CD14-positive monocyte (primary cell): ENCODE measurements around the gene PTPRD. TPM values are rescaled to one million over a fixed set of nuclear protein-coding genes. Genes with fewer than 3 reads are reported as not detected.

Experiments used
- DNase-seq, 3 donors: peaks; one replicate each; pipeline ENCODE4 v3.0.0-alpha.2; 2011 to 2022
- H2AFZ ChIP-seq: 2 replicates; pipeline ENCODE4 v1.6.0; 2012; ENCODE audit warnings: mild to moderate bottlenecking, low read depth, low read length, inconsistent platforms; ENCODE audit not compliant: insufficient read depth, poor library complexity, severe bottlenecking
- H3K27ac ChIP-seq, 2 donors: 1 replicate in 1 of 2; 2 replicates in 1 of 2; pipeline ENCODE4 v1.5.1; 2012 to 2013; ENCODE audit warnings: low read length in 2 of 2, control low read depth in 1 of 2, inconsistent platforms in 1 of 2, low read depth in 1 of 2, mild to moderate bottlenecking in 1 of 2
- H3K27me3 ChIP-seq, 2 donors: one replicate each; pipeline versions ENCODE4 v1.6.0 to v1.6.1; 2011 to 2013; ENCODE audit warnings: low read length in 2 of 2; ENCODE audit not compliant: control insufficient read depth in 2 of 2, insufficient read depth in 2 of 2
- H3K36me3 ChIP-seq, 2 donors: replicated peaks in 1 of 2; 1 replicate in 1 of 2; 2 replicates in 1 of 2; pipeline versions ENCODE4 v1.5.1 to v1.6.1; 2012 to 2013; ENCODE audit warnings: low read length in 2 of 2, control low read depth in 1 of 2, inconsistent platforms in 1 of 2, mild to moderate bottlenecking in 1 of 2; ENCODE audit not compliant: insufficient read depth in 2 of 2, control insufficient read depth in 1 of 2
- H3K4me1 ChIP-seq, 2 donors: 1 replicate in 1 of 2; 2 replicates in 1 of 2; pipeline versions ENCODE4 v1.5.1 to v1.6.1; 2012 to 2013; ENCODE audit warnings: low read length in 2 of 2, control low read depth in 1 of 2, inconsistent platforms in 1 of 2, mild to moderate bottlenecking in 1 of 2, moderate library complexity in 1 of 2; ENCODE audit not compliant: insufficient read depth in 2 of 2, control insufficient read depth in 1 of 2
- H3K4me2 ChIP-seq: replicated peaks from 2 replicates; pipeline ENCODE3; 2012; ENCODE audit warnings: low read length, moderate library complexity, mild to moderate bottlenecking; ENCODE audit not compliant: poor library complexity, severe bottlenecking; ENCODE audit errors: extremely low read depth
- H3K4me3 ChIP-seq, 3 experiments: fragments of 200-600 bp in 1 of 3; sonication (generic) in 1 of 3; replicated peaks in 1 of 3; 1 replicate in 2 of 3; 2 replicates in 1 of 3; pipeline ENCODE4 v1.5.1; 2011 to 2013; ENCODE audit warnings: low read length in 3 of 3, mild to moderate bottlenecking in 3 of 3, control low read depth in 2 of 3, low read depth in 2 of 3, inconsistent platforms in 1 of 3, moderate library complexity in 1 of 3
- H3K79me2 ChIP-seq: 2 replicates; pipeline ENCODE4 v1.6.0; 2012; ENCODE audit warnings: mild to moderate bottlenecking, control low read depth, inconsistent platforms, low read length, moderate library complexity; ENCODE audit not compliant: insufficient read depth
- H3K9ac ChIP-seq: 2 replicates; pipeline ENCODE4 v1.6.0; 2017; ENCODE audit warnings: low read length, mild to moderate bottlenecking; ENCODE audit not compliant: insufficient read depth, poor library complexity, severe bottlenecking
- H3K9me3 ChIP-seq, 2 donors: replicated peaks in 1 of 2; 1 replicate in 1 of 2; 2 replicates in 1 of 2; pipeline versions ENCODE4 v1.5.1 to v1.6.1; 2012 to 2013; ENCODE audit warnings: low read length in 2 of 2, control low read depth in 1 of 2; ENCODE audit not compliant: control insufficient read depth in 1 of 2, insufficient read depth in 1 of 2
- H4K20me1 ChIP-seq: 2 replicates; pipeline ENCODE4 v1.6.0; 2012; ENCODE audit warnings: mild to moderate bottlenecking, low read length, control low read depth, moderate library complexity; ENCODE audit not compliant: insufficient read depth
- H3K27ac Mint-ChIP-seq, 7 donors: one replicate each; pipeline ENCODE4 v1.8.0; 2020; ENCODE audit warnings: mild to moderate bottlenecking in 7 of 7, mixed read lengths in 7 of 7, moderate library complexity in 6 of 7, inconsistent platforms in 2 of 7
- H3K27me3 Mint-ChIP-seq, 3 donors: one replicate each; pipeline ENCODE4 v1.8.0; 2021 to 2022; ENCODE audit warnings: low read depth in 3 of 3, mild to moderate bottlenecking in 3 of 3, mixed read lengths in 3 of 3, moderate library complexity in 3 of 3, inconsistent platforms in 1 of 3
- H3K36me3 Mint-ChIP-seq, 2 donors: one replicate each; pipeline ENCODE4 v1.8.0; 2020; ENCODE audit warnings: mixed read lengths in 2 of 2, inconsistent platforms in 1 of 2, mild to moderate bottlenecking in 1 of 2
- H3K4me1 Mint-ChIP-seq: one replicate; pipeline ENCODE4 v1.8.0; 2020; ENCODE audit warnings: mild to moderate bottlenecking, mixed read lengths
- H3K4me3 Mint-ChIP-seq, 2 donors: one replicate each; pipeline ENCODE4 v1.8.0; 2020; ENCODE audit warnings: mild to moderate bottlenecking in 2 of 2, mixed read lengths in 2 of 2, moderate library complexity in 1 of 2
- H3K9me3 Mint-ChIP-seq, 7 donors: one replicate each; pipeline ENCODE4 v1.8.0; 2020 to 2022; ENCODE audit warnings: mixed read lengths in 7 of 7, mild to moderate bottlenecking in 6 of 7, moderate library complexity in 6 of 7, inconsistent platforms in 2 of 7
- WGBS: methylation state at CpG from one replicate; pipeline ENCODE4 v1.1.5; 2013; ENCODE audit warnings: missing lambda C conversion rate; ENCODE audit not compliant: insufficient coverage; 5-methylcytosine and 5-hydroxymethylcytosine counted together
- intact Hi-C, 2 donors: fragments of 100-400 bp; cut with micrococcal nuclease; formaldehyde crosslinking; loops; one replicate each; pipeline versions ENCODE4 v1.15.0 to v1.15.1; 2023
- polyA plus RNA-seq, 3 donors: library from polyadenylated mRNA; depleted of rRNA in 1 of 3; unstranded in 2 of 3; stranded (reverse) in 1 of 3; fragments of 300-500 nt in 2 of 3; fragments of >200 nt in 1 of 3; fragmentation: Illumina TruSeq in 2 of 3; gene quantifications; 1 replicate in 2 of 3; 2 replicates in 1 of 3; pipeline ENCODE4 v1.2.3, GENCODE V29; 2012 to 2021
- TF ChIP-seq, protein P1 (sequence below): fragments of 200-600 bp; IDR thresholded peaks from one replicate; pipeline ENCODE4 v1.8.0; 2022; ENCODE audit warnings: antibody characterized with exemption, mild to moderate bottlenecking

The PTPRD gene
- polyA plus RNA-seq, 3 donors: not detected

DNA sequence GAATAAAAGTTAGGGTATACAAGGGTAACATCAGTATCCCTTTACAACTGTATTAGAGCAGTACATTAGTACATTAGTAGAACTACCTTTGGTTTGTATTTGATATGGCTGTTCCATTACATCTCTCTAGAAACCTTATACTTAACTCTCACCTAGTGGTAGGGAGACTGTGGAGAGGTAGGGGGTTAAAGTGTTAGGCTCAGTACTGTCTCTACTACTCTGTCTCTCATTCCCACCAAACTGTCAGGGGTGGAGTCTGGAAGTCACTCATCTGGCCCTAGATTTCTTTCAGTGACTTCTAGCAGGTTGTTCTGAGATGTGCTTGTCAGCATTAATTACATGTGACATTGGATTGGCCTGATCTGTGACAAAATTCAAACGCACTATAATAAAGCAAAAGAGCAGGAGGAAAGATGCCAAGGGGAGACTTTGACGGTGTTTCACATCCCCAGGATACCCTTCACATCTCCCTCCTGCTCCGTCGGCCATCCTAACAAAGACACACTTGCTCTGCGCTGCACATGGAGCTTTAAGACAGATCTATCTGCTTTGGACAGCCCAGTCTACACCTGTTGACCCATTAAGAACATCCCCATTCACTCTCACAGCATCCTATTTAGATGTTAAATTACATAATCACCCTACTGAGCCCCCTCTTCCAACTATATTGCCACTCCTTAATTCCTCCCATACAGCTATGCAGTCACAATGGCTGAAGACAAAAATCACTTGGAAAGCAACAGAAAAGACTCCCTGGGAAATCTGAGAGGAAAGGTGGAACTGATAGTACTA is 1770.2 kb downstream of the PTPRD start:
- Mint-ChIP-seq H3K27ac (no peak overlapping the region), H3K4me1 (no peaks in the 10 kb centered on the region), H3K27me3 (peaks cover 0 to 1% (median under 1%) of the 10 kb centered on the region in 3 donors), H3K4me3 (no peak overlapping the region), H3K9me3 (peaks cover 0 to 6% (median 3%) of the 10 kb centered on the region in 7 donors), H3K36me3 (no peaks in the 10 kb centered on the region)
- Histone ChIP-seq H3K27ac (no peak overlapping the region), H3K36me3 (no peaks in the 10 kb centered on the region), H3K79me2 (no peaks in the 10 kb centered on the region), H2AFZ (no peak overlapping the region), H4K20me1 (no peaks in the 10 kb centered on the region), H3K4me3 (no peak overlapping the region), H3K4me1 (no peaks in the 10 kb centered on the region), H3K27me3 (no peaks in the 10 kb centered on the region), H3K9ac (no peak overlapping the region), H3K9me3 (no peaks in the 10 kb centered on the region), H3K4me2 (no peak overlapping the region)
- intact Hi-C loops: no loop called here
- WGBS: 89% methylated on average over 4 of the region's 5 CpGs
- TF ChIP-seq, protein P1, sequence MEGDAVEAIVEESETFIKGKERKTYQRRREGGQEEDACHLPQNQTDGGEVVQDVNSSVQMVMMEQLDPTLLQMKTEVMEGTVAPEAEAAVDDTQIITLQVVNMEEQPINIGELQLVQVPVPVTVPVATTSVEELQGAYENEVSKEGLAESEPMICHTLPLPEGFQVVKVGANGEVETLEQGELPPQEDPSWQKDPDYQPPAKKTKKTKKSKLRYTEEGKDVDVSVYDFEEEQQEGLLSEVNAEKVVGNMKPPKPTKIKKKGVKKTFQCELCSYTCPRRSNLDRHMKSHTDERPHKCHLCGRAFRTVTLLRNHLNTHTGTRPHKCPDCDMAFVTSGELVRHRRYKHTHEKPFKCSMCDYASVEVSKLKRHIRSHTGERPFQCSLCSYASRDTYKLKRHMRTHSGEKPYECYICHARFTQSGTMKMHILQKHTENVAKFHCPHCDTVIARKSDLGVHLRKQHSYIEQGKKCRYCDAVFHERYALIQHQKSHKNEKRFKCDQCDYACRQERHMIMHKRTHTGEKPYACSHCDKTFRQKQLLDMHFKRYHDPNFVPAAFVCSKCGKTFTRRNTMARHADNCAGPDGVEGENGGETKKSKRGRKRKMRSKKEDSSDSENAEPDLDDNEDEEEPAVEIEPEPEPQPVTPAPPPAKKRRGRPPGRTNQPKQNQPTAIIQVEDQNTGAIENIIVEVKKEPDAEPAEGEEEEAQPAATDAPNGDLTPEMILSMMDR: no peak
- no peak for DNase-seq

- Mint-ChIP-seq H3K4me3 (no peak overlapping the region), H3K4me1 (no peaks in the 10 kb centered on the region), H3K9me3 (peaks cover 0 to 9% (median 3%) of the 10 kb centered on the region in 7 donors), H3K27ac (no peak overlapping the region), H3K27me3 (peaks cover 0 to 3% (median 0%) of the 10 kb centered on the region in 3 donors), H3K36me3 (no peaks in the 10 kb centered on the region)
- Histone ChIP-seq H2AFZ (no peak overlapping the region), H3K36me3 (no peaks in the 10 kb centered on the region), H3K9me3 (no peaks in the 10 kb centered on the region), H3K79me2 (no peaks in the 10 kb centered on the region), H3K4me1 (no peaks in the 10 kb centered on the region), H4K20me1 (no peaks in the 10 kb centered on the region), H3K9ac (no peak overlapping the region), H3K4me3 (no peak overlapping the region), H3K4me2 (no peak overlapping the region), H3K27me3 (no peaks in the 10 kb centered on the region), H3K27ac (no peak overlapping the region)
- TF ChIP-seq, protein P1: no peak
- no CpG with 5 or more reads among the region's 3 CpGs for WGBS
- intact Hi-C loops: no loop called here
- no peak for DNase-seq
Measured at GRCh38 chr9:8838136-8838535, 1774.7 kb downstream of the PTPRD start.
